Measurements from ENCODE around the gene SEMA3B.

DNA sequence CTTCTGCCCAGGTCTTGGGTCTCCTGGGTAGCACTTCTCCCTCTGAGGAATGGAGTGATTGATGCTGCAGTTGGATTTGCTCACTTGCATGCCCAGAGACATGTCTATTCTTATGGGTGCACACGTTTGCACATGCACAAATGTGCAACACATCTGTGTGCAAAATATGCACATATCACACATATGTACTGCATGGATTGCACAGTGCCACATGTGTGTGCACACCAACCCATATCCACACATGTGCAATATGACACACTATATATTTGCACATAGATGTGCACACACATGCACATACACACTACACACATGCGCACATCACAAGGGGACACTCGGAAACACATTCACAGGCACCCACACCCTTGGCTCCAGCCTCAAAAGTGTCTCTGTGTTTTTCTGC is 671 bp upstream of the SEMA3B start:
- TF ChIP-seq CTCF (IDR thresholded peaks at IDR 0.05) (no peak), POLR2AphosphoS5 (IDR thresholded peaks at IDR 0.05) (no peak), POLR2A (IDR thresholded peaks at IDR 0.05) (no peak)

Data from upper lobe of left lung (tissue), 4 donors.